Esophagus muscularis mucosa (tissue), 4 donors: ENCODE results near the gene ZNF615. TPM values are rescaled to one million over a fixed set of nuclear protein-coding genes. Genes with fewer than 3 reads are reported as not detected.
"Not testable (repeated sequence)": the region's sequence is repeated elsewhere in the genome, so short reads cannot be mapped to it uniquely, and the experiment has no call there.

Source experiments
- DNase-seq: peaks from one replicate; pipeline ENCODE4 v3.0.0-alpha.2; 2017; ENCODE audit errors: extremely low spot score
- H3K27ac ChIP-seq, 4 donors: fragments of 200-600 bp; sonication (generic); replicated peaks in 1 of 4; 1 replicate in 3 of 4; 2 replicates in 1 of 4; pipeline ENCODE4 v1.5.1; 2016 to 2019; ENCODE audit warnings: mild to moderate bottlenecking in 1 of 4
- H3K27me3 ChIP-seq, 4 donors: fragments of 200-600 bp; sonication (generic); one replicate each; pipeline versions ENCODE4 v1.5.1 to v1.6.0; 2016 to 2019
- H3K36me3 ChIP-seq, 4 donors: fragments of 200-600 bp; sonication (generic); one replicate each; pipeline ENCODE4 v1.5.1; 2016 to 2019
- H3K4me1 ChIP-seq, 4 donors: fragments of 200-600 bp; sonication (generic); one replicate each; pipeline ENCODE4 v1.5.1; 2016 to 2019
- H3K4me3 ChIP-seq, 4 donors: fragments of 200-600 bp; sonication (generic); 1 replicate in 2 of 4; 2 replicates in 2 of 4; pipeline ENCODE4 v1.5.1; 2016 to 2019; ENCODE audit warnings: mild to moderate bottlenecking in 4 of 4, moderate library complexity in 1 of 4
- H3K9me3 ChIP-seq, 4 donors: fragments of 200-600 bp; sonication (generic); 1 replicate in 3 of 4; 2 replicates in 1 of 4; pipeline ENCODE4 v1.5.1; 2016 to 2019
- CTCF ChIP-seq, 3 experiments: fragments of 200-600 bp in 2 of 3; fragments of 450-650 bp in 1 of 3; sonication (generic) in 2 of 3; IDR thresholded peaks; one replicate each; pipeline ENCODE4 v1.5.1; 2017 to 2019; ENCODE audit warnings: antibody characterized with exemption in 3 of 3, mild to moderate bottlenecking in 2 of 3, moderate library complexity in 1 of 3
- EP300 ChIP-seq: sonication (generic); formaldehyde crosslinking; IDR thresholded peaks from one replicate; pipeline ENCODE4 v1.6.1; 2017; ENCODE audit warnings: antibody characterized with exemption
- POLR2A ChIP-seq: fragments of 450-650 bp; IDR thresholded peaks from one replicate; pipeline ENCODE4 v1.6.1; 2017; ENCODE audit warnings: antibody characterized with exemption, moderate library complexity, mild to moderate bottlenecking, low read depth
- POLR2AphosphoS5 ChIP-seq, 2 donors: sonication (generic); formaldehyde crosslinking; IDR thresholded peaks; one replicate each; pipeline ENCODE4 v1.6.1; 2017; ENCODE audit warnings: antibody characterized with exemption in 2 of 2
- WGBS: methylation state at CpG from one replicate; pipeline ENCODE4 v1.1.5; 2018; 5-methylcytosine and 5-hydroxymethylcytosine counted together
- intact Hi-C: fragments of 100-400 bp; cut with DNase I; formaldehyde crosslinking; loops from one replicate; pipeline ENCODE4 v1.15.1; 2023
- total RNA-seq, 4 donors: library from RNA; depleted of rRNA; stranded (reverse); fragments of >200 nt; gene quantifications; one replicate each; pipeline versions ENCODE4 v1.1.0 to v1.2.1, GENCODE V29; 2016

Gene ZNF615
- total RNA-seq, 4 donors from 2014 or later = 13.4 to 17.6 (median 15.2) TPM

DNA sequence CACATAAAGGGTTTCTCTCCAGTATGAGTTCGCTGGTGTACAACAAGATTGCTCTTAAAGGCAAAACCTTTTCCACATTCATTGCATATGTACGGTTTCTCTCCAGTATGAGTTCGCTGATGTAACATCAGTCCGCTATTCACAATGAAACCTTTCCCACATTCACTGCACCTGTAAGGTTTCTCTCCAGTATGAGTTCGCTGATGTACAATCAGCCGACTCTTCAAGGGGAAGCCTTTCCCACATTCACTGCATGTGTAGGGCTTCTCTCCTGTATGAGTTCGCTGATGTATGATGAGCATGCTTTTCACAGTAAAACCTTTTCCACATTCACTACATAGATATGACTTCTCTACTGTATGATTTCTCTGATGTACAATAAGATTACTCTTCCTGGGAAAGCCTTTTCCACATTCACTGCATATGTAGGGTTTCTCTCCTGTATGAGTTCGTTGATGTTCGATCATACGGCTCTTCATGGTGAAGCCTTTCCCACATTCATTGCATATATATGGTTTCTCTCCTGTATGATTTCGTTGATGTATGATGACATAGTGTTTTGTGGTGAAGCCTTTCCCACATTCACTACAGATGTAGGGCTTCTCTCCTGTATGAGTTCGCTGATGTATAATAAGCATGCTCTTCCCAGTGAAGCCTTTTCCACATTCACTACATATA is 26.2 kb upstream of the ZNF615 start:
- TF ChIP-seq POLR2AphosphoS5 (IDR thresholded peaks at IDR 0.05) (no peak), POLR2A (no peak), CTCF (IDR thresholded peaks at IDR 0.05) (no peak), EP300 (no peak)
- 97% methylated on average over 12 of the region's 12 CpGs for WGBS
- peaks cover 0 to under 1% (median 0%) of the 10 kb centered on the region in 4 donors for H3K4me1 ChIP-seq
- no peak overlapping the region for H3K4me3 ChIP-seq
- no peaks in the 10 kb centered on the region for H3K27me3 ChIP-seq
- peaks cover 24 to 87% (median 79%) of the 10 kb centered on the region in 4 donors for H3K9me3 ChIP-seq
- intact Hi-C loops = no loop called here
- no peak for DNase-seq
- peaks cover 54 to 65% (median 59%) of the 10 kb centered on the region in 4 donors for H3K36me3 ChIP-seq
- H3K27ac ChIP-seq = no peak overlapping the region

GRCh38 chr19:52028780-52029123 is 20.7 kb upstream of the ZNF615 start:
- H3K27ac ChIP-seq = peak overlapping the region; percentile 89 to 95 (median 92)
- intact Hi-C loops = no loop called here
- WGBS = 20% methylated on average over 5 of the region's 5 CpGs
- TF ChIP-seq POLR2AphosphoS5 (IDR thresholded peaks at IDR 0.05) (no peak), POLR2A (no peak)
- H3K27me3 ChIP-seq = no peaks in the 10 kb centered on the region
- H3K9me3 ChIP-seq = peaks cover 10 to 38% (median 31%) of the 10 kb centered on the region in 4 donors
- peaks cover 8 to 23% (median 20%) of the 10 kb centered on the region in 4 donors for H3K4me1 ChIP-seq
- peak overlapping the region; percentile 76 to 87 (median 78) for H3K4me3 ChIP-seq
- peaks cover 22 to 34% (median 28%) of the 10 kb centered on the region in 4 donors for H3K36me3 ChIP-seq
- no peak for DNase-seq

- TF ChIP-seq EP300 (no peak), POLR2A (peak; percentile 15), CTCF (IDR thresholded peaks at IDR 0.05) (no peak), POLR2AphosphoS5 (IDR thresholded peaks at IDR 0.05) (peak; percentile 87 to 89)
- peak; percentile 95 for DNase-seq
- H3K36me3 ChIP-seq = peaks cover 27 to 34% (median 29%) of the 10 kb centered on the region in 4 donors
- peak within 1 kb of the TSS; percentile 89 to 95 (median 92) for H3K27ac ChIP-seq
- intact Hi-C loops = no loop called here
- 0% methylated on average over 22 of the region's 53 CpGs for WGBS
- H3K4me3 ChIP-seq = peak within 1 kb of the TSS; percentile 76 to 87 (median 78)
- H3K4me1 ChIP-seq = peaks cover 8 to 23% (median 20%) of the 10 kb centered on the region in 4 donors
- H3K9me3 ChIP-seq = peaks cover 5 to 38% (median 26%) of the 10 kb centered on the region in 4 donors
- H3K27me3 ChIP-seq = no peaks in the 10 kb centered on the region
Observed at GRCh38 chr19:52028027-52028779, 20.2 kb upstream of the ZNF615 start, which contains the start of gene ZNF614. Gene ZNF614, minus strand, starts transcription at chr19:52028379. Its CDS starts 2,634 bp downstream, at chr19:52025745.

- DNase-seq, H3K27me3 ChIP-seq, H3K4me3 ChIP-seq, intact Hi-C loops, H3K27ac ChIP-seq: not testable (repeated sequence)
- Histone ChIP-seq H3K4me1 (peaks cover 8 to 23% (median 20%) of the 10 kb centered on the region in 4 donors), H3K36me3 (peaks cover 28 to 47% (median 41%) of the 10 kb centered on the region in 4 donors), H3K9me3 (peaks cover 0 to 28% (median 11%) of the 10 kb centered on the region in 4 donors)
- WGBS = 90% methylated on average over 13 of the region's 15 CpGs
Observed at GRCh38 chr19:52026255-52026990, 18.4 kb upstream of the ZNF615 start.

DNA sequence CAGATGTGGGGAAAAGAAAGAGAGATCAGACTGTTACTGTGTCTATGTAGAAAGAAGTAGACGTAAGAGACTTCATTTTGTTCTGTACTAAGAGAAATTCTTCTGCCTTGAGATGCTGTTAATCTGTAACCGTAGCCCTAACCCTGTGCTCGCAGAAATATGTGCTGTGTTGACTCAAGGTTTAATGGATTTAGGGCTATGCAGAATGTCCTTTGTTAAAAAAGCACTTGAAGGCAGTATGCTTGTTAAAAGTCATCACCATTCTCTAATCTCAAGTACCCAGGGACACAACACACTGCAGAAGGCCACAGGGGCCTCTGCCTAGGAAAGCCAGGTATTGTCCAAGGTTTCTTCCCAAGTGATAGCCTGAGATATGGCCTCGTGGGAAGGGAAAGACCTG is 16.5 kb upstream of the ZNF615 start:
- intact Hi-C loops, H3K4me3 ChIP-seq, H3K27me3 ChIP-seq, DNase-seq, H3K27ac ChIP-seq: not testable (repeated sequence)
- peaks cover 0 to 43% (median 15%) of the 10 kb centered on the region in 4 donors for H3K9me3 ChIP-seq
- H3K4me1 ChIP-seq = peaks cover 8 to 23% (median 20%) of the 10 kb centered on the region in 4 donors
- 93% methylated on average over 4 of the region's 4 CpGs for WGBS
- H3K36me3 ChIP-seq = peaks cover 44 to 66% (median 55%) of the 10 kb centered on the region in 4 donors

DNA sequence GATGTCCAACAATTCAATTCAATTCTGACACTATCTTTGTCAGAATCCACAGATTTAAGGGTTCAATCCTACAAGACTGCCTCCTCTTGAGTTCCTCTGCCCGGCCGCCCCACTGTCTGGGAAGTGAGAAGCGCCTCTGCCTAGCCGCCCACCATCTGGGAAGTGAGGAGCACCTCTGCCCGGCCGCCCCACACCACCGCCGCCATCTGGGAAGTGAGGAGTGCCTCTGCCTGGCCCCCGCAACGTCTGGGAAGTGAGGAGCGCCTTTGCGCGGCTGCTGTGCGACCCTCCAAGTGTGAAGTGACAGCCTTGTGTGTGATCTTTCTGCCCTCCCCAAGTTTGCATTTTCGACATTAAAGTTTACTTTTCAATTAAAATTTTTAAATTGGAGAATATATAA is 14.2 kb upstream of the ZNF615 start:
- Histone ChIP-seq H3K9me3 (peaks cover 0 to 64% (median 26%) of the 10 kb centered on the region in 4 donors), H3K4me1 (peaks cover 6 to 13% (median 9%) of the 10 kb centered on the region in 4 donors), H3K27me3 (no peaks in the 10 kb centered on the region), H3K36me3 (peaks cover 65 to 89% (median 76%) of the 10 kb centered on the region in 4 donors), H3K27ac (no peak overlapping the region), H3K4me3 (no peak overlapping the region)
- intact Hi-C loops = no loop called here
- DNase-seq = no peak
- no peak for TF ChIP-seq POLR2A
- WGBS = 97% methylated on average over 15 of the region's 15 CpGs
